LHCN-M2 (cell line): ENCODE results near the gene CDK11B. TPM values are rescaled to one million over a fixed set of nuclear protein-coding genes. Genes with fewer than 3 reads are reported as not detected.
"Not testable (repeated sequence)": the region's sequence is repeated elsewhere in the genome, so short reads cannot be mapped to it uniquely, and the experiment has no call there.

Source experiments
- DNase-seq: peaks from one replicate; pipeline ENCODE4 v3.0.0-alpha.2; 2012; ENCODE audit warnings: low read depth
- total RNA-seq: library from RNA; depleted of rRNA; stranded (reverse); fragments of >200 nt; gene quantifications from 2 replicates; pipeline ENCODE4 v1.2.3, GENCODE V29; 2014

CDK11B gene
- total RNA-seq, 1 experiment from 2014 or later = 19.6 TPM

GRCh38 chr1:1683104-1683905 is 24.5 kb upstream of the CDK11B start:
- DNase-seq = no peak

DNA sequence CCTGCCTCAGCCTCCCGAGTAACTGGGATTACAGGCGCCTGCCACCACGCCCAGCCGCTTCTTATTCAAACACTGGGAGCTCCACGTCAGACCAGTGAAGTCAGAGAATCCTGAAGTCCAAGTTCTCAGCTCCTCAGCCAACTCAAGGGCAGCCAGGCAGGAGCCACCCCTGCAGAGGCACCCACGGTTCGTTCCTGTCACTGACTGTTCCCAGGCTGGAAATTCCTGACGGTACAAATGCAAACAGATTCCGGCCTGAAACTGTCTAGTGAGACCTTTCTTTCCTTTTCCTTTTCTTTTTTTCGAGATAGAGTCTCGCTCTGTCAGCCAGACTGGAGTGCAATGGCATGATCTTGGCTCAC is 22.1 kb upstream of the CDK11B start:
- DNase-seq = no peak

- DNase-seq = no peak
These were observed 21.5 kb upstream of the CDK11B start for GRCh38 chr1:1680031-1680911.

DNA sequence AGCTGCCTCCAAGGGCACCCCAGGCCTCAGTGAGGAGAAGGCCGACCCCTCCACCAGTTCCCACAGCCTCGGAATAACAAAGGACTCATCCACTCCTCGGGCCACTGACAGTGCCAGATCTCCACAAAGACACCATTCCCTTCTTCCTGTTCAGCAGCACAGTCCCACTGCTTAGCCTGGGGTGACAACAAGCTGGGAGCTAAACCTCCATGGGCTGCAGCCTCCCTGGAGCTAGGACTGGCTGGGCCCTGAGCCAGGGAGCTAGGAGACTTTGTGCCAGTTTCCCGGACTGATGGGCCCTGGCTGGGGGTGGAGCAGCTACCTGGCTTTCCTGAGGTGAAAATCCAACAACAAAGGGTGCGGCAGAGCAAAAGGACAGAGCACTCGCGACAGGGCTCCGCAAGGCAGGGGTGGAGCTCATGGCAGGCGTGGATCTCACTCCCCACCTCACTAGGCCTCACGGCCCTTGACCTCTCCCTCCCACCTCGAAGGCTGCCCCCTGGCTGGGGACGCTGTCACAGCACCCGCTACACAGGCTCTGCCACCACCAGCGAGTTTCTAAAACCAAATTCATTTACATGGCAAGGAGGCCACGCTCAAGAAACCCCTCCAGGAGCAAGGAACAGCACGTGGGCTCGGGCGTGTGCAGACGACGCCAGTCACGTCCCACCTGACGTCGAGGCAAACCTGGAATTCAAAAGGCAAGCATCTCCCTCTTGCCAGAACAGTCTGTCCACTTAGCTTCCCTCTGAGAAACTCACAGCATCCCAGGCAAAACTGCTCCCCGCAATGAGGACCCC is 20.0 kb upstream of the CDK11B start:
- DNase-seq = no peak

DNA sequence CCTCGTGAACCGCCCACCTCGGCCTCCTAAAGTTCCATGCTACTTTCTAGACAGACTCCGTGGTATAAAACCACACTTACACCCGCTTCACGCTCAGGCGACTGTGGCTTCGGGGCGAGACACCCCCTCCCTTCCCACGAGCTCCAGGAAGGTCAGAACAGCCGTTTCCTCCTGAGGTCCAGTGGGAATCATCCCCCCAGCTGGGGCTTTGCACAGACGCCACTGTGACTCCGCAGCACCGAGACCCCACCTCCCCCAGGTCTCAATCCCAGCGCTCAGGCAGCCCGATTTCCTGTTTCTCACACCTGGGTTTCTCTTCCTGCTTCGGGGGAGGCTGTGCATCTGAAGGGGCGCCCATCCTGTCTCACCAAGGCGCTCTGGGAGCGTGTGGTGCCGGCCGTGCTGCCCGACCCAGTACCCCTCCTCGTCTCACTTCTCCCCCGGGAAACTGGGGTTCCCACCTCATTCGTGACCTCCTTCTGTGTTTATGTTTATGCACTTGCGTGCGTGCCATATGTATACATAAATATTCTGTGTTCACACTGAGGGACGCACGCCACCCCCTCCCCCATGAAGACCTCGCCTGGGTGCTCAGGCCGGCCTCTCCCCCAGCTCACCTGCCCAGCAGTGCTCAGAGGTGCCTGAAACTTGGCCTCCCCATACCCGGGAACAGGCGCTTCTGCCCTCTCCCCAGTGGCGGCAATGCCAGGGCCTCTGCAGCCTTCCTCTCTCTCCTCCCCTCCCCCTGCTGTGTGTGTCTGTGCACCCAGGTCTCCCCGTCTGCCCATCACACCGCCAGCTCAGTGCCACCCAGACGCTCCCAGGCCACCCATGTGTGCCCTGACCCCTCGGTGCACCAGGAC is 19.1 kb upstream of the CDK11B start:
- no peak for DNase-seq

- not testable (repeated sequence) for DNase-seq
These were observed 17.3 kb upstream of the CDK11B start for GRCh38 chr1:1676087-1676486.

DNA sequence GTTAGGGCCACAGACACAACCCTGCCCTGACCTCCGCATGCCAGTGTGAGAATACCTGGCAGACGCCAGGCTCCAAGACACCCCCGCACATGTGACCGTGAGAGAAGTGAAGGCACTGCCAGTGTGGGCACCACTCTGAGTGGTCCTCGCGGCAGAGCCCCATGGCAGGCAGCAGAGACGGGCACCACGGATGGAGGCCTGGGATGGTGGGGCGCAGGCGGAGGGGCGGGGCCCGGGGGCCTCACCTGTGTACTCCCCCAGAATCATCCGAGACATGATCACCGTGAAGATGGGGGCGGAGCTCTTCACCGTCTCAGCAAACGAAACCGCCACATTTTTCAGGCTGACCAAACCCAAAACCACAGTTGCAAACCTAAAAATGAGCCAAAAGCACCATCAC is 16.4 kb upstream of the CDK11B start:
- DNase-seq = not testable (repeated sequence)

GRCh38 chr1:1674806-1675205 is 16.0 kb upstream of the CDK11B start:
- DNase-seq = not testable (repeated sequence)

DNA sequence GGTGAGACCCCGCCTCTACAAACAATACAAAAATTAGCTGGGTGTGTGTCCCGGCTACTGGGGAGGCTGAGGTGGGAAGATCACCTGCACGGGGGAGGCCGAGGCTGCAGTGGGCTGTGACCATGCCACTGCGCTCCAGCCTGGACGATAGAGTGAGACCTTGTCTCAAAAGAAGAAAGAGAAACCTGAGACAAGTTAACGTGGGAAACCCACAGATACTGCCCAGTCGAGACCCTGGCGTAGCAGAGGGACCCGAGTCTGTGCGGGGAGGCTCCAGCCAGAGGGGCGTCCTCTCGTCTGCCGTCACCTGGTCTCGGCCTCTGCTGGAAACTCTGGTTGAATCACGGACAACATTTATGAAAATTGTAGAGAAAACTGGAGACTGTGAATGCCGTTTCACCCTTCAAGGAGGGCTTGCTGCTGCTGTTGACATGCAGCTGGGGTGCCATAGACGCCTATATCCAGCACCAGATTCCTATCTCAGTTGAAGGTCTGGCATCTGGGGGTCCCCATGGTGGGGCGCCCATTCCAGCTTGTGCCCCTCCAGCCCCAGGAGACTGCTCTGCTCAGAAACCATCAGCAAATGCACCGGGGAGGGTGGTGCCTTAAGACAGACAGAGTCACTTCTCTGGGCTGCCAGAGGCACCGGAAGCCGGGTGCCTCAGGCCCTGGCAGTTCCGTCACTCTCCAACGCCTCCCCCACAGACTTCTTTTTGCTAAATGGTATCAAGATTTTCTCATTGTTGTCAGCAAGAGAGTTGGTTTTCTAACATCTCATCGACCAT is 13.6 kb upstream of the CDK11B start:
- DNase-seq = no peak

DNA sequence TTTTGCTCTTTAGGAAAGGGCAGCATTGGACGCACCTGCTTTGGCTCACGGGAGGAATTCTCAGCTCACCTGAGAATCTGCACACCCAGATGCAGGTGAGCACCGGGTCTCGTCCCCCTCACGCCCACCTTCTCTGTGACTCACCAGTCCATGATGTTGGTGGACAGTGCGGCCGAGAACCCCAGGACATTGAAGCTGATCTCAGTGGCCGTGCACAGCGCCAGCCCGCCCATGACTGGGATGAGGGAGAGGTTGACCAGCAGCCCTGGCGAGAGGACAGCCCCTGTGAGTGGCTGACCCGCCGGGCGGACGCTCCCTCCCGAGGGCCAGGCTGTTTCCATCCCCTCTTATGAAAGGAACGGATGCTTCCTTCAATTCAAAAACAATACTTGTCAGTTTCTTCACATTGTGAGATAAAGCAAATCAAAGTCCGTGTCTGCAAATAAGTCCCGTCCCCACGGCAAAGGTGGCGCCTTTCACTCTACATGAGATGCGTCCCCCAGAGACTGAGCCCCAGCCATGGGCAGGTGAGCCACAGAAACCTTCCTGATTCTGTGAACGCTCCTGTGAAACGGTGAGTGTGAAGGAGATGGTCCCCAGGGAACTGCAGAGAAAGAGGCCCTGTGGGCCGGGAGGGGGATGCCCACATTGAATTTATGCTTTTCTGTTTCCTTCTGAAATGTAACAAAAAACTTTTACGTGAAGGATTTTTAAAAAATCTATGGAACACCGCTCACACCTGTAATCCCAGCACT is 12.7 kb upstream of the CDK11B start:
- no peak for DNase-seq

DNA sequence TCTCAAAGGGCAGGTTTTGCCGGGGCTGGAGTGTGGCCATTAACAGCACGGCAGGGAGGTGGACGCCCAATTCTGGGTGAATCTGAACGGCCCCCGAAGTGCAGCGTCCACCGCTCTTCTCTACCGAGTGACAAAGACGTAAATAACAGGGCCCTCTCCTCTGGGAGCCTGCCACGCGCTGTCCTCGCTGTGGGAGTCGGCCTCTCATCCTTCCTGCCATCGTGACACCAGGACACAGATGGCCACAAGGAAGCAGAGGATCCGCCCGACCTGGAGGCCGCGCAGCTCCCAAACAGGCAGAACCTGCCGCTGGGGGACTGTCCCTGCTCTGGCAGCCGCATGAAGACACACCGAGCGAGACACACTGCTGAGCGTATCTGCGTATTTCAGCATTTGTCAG is 12.1 kb upstream of the CDK11B start:
- no peak for DNase-seq

DNA sequence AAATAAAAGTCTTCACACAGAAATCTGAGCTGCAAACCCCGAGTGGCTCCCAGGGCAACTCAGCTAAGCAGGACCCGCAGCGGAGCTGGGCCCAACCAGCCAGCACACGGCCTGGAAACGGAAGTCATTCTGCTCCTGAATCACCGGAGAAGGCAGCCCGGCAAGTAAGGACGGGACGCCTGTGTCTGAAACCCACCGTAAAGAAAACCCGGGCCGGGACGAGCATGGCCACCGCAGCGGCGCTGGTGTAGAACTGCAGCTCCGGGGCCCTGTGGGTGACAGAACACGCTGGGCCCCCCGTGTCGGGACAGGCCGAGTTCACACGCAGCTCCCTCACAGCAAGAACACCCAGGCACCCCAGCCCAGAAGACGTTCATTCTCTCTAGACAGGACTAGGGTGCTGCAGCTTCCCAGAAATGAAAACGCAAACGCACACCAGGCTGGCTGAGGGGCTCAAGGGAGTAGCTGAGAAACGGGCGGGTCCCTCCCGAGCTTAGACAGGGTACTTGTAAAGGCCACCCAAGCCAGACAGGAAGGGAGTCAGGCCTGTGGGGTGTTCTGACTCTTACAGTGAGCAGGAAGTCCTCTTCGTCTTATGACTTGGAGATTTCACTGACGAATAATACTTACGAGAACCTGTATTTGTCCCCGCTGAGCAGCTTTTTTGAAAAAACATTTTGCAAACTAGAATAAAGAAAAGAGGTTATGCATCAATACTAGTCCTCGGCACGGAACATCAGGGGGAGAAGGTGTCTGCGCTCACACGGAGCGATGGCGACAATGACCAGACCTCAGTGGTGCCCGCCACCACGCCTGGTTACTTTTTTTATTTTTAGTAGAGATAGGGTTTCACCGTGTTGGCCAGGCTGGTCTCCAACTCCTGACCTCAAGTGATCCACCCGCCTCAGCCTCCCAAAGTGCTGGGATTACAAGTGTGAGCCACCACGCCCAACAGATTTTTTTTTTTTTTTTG is 10.9 kb upstream of the CDK11B start:
- no peak for DNase-seq

GRCh38 chr1:1666526-1666925 is 7.7 kb upstream of the CDK11B start:
- no peak for DNase-seq

DNA sequence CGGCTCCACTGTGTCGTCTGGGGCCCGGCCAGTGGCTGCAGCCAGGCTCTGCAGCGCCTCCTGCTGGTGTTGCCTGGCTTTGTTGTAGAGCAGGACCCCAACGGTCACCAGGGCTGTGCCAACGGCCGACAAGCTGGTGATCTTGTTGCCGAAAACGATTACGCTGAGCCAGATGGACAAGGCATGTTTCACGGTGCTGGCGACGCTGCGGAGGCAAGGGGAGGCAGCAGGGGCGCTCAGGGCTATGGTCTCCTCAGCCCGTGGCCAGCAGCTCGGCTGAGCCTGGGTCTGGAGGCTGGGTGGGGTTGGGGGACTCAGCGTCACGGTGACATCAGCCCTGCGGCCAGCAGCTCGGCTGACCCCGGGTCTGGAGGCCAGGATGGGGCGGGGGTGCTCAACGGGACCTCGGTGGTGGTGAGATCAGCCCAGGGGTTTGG is 7.0 kb upstream of the CDK11B start:
- no peak for DNase-seq

- DNase-seq = no peak
These were observed 6.4 kb upstream of the CDK11B start for GRCh38 chr1:1664941-1665814.

- DNase-seq = not testable (repeated sequence)
These were observed 5.5 kb upstream of the CDK11B start for GRCh38 chr1:1664318-1664717.
